Stimulated activated CD4-positive, alpha-beta T cell treated with anti-CD3 and anti-CD28 coated beads, TNF-alpha, amount 100 ng/mL, for 4 hours (primary cell): ENCODE data around the gene ZNF232.
"Not testable (repeated sequence)": the region's sequence is repeated elsewhere in the genome, so short reads cannot be mapped to it uniquely, and the experiment has no call there.

Source experiments
- DNase-seq, 3 experiments: peaks; one replicate each; pipeline ENCODE4 v3.0.0-alpha.2; 2020; ENCODE audit warnings: low read depth in 3 of 3

The ZNF232 gene

DNA sequence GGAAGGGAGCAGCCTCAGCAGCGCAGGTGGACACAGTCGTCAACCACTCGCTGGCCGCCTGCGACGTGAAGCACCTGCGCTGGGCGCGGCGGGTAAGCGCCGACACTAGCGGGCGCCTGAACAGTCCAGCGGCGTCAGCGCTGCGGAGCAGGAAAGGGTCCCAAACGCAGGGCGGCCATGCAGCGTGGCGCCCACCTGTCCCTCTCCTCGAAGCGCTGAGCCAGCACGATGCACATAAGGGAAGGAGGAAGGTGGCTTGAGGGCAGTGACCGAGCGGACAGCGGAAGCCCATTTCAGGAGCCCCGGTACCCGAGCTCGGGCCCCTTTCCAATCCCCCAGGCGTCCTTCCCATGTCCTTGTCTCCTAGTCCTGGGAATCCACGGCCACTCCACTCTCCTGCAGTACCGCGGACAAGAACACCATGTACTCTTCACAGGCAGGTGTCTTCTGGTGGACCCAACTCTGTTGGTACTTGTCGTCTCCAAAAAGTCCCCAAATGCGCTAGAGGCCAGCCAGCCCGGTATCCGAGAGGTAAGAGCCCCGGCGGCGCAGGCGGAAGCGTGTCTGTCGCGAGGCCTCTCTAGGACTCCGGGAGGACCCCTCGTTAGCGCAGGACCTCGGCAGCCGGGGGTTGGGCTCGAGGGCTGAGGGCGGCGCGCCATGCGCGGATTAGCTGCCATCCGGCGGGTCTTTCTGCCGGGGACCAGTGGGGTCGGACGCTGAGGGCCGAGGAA lies 14.4 kb downstream of the ZNF232 start:
- DNase-seq, result peak in 2 of 3 experiments; percentile 11 to 18

DNA sequence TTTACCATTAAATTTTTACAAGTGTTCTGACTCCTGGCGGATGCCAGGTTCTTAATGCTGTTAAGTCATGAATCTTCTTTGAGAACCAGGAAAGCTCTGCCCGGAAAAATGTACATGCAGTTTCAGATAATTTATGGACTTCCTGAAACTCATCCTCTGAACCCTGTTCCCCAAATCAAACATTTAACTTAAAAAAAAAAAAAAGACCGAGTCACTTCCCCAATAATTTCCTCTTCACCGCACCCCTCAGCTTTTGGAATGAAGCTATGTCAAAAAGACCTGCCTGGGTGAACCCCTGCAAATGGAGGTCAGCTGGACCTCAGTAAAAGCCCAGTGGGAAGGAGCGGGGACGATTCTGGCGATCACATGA lies 15.0 kb downstream of the ZNF232 start:
- DNase-seq, result no peak

DNA sequence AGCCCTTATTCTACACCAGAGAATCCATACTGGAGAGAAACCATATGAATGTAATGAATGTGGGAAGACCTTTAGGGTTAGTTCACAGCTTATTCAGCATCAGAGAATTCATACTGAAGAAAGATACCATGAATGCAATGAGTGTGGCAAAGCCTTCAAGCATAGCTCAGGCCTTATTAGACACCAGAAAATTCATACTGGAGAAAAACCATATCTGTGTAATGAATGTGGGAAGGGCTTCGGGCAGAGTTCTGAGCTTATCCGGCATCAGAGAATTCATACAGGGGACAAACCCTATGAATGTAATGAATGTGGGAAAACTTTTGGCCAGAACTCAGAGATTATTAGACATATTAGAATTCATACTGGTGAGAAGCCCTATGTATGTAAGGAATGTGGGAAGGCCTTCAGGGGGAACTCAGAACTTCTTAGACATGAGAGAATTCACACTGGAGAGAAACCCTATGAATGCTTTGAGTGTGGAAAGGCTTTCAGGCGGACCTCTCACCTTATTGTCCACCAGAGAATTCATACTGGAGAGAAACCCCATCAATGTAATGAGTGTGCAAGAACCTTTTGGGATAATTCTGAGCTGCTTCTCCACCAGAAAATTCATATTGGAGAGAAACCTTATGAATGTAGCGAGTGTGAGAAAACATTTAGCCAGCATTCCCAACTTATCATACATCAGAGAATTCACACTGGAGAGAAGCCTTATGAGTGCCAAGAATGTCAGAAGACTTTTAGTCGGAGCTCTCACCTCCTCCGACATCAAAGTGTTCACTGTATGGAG lies 19.3 kb downstream of the ZNF232 start:
- no peak for DNase-seq

DNA sequence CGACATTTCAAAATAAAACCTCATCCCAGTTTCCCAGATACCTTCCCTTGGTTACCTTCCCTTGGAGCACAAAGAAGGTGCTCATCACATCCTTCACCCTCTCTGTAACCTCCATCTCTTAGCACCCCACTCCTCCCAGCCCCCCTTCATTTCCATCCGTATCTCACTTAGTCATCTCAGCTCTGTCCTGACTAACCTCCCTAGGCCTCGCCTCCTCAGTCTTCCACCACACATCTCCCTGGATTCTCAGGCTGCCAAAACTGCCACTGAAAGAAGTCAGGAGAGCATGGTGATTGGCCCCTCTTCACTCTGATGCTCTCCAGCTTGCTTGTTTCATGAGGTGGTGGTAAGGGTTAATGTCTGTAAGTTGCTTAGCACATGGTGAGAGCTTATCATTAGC lies 31.1 kb downstream of the ZNF232 start:
- DNase-seq, result no peak

DNA sequence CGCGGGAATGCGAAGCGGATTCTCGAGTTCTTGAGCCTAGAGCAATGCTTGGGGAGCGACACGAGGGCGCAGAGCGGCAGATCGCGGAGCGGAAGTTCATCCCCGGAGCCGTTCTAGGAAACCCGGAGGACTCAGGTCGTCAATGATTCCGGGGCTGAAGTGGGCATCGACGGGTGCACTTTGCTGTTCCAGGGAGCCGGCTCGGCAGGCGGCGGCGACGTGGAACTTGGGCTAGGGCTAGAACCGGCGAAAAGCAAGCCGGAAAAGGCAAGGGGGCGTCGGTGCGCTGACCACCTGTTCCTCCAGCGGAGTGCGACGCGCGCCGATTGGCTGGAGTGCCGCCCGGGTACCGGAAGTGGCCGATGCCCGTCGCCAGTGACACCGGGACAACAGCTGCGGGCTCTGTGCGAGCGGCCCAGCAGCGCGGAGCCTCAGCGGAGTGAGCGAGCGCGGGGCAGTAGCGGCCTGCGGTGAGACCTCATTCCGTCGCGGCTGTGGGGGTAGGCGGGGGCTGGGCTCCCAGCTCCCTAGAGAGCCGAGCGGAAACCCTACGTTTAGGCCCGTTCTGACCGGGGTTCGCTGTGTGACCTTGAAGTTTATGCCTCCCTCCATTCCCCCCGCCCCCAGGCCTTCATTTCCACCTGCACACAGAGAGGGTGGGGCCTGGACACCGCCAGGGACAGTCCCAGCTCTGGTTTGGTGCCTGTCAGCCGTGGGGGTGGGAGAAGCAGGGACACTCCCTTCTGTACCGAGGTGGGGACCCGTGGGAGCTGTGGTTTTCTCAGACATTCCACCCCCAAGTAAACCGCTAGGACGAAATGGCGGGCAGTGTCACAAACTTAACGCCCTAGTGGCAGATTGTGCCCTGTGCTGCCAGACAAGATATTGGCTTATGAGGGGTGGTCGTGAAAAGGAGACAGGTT lies 33.3 kb downstream of the ZNF232 start, which contains the start of gene ZFP3:
Gene ZFP3, plus strand, starts transcription at position 362 of the 923 bp plus-strand sequence. CDS start 13,038 bp downstream, outside the sequence.
- peak; percentile 61 to 65 (median 65) for DNase-seq

DNA sequence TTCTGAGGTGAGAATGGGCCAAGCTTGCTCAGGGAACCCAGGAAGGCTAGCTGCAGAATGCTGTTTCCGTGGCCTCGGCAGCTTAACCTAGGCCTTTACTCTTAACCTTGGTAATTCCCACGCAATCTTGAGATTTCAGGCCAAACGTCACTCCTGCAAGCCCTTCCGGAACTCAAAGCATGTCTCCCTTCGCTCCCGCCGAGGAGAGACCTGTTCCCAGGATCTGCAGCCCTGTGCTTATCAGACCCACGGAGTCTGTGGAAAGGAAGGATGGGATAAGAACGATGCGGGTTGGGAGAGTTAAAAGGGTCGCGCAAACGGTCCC lies 33.9 kb downstream of the ZNF232 start:
- DNase-seq, result no peak

DNA sequence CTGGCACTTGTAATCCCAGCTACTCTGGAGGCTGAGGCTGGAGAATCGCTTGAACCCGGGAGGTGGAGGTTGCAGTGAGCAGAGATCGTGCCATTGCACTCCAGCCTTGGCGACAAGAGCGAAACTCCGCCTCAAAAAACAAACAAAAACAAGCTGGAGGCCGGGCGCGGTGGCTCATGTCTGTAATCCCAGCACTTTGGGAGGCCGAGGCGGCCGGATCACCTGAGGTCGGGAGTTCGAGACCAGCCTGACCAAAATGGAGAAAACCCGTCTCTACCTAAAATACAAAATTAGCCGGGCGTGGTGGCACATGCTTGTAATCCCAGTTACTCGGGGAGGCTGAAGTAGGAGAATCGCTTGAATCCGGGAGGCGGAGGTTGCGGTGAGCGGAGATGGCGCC lies 34.4 kb downstream of the ZNF232 start:
- DNase-seq, result not testable (repeated sequence)

DNA sequence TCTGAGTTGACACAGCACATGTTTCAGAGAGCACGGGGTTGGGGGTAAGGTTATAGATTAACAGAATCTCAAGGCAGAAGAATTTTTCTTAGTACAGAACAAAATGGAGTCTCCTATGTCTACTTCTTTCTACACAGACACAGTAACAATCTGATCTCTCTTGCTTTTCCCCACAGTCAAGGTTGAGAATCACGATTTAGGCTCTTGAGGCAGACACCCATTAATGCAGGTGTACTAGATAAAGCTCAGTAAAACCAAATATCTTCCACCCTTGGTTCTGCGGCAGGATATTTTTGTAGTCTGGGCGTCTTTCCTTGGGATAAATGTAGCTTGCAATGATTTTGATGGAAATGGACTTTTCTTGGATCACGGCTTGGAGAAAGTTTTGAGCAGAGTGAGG lies 36.2 kb downstream of the ZNF232 start:
- DNase-seq, result not testable (repeated sequence)

DNA sequence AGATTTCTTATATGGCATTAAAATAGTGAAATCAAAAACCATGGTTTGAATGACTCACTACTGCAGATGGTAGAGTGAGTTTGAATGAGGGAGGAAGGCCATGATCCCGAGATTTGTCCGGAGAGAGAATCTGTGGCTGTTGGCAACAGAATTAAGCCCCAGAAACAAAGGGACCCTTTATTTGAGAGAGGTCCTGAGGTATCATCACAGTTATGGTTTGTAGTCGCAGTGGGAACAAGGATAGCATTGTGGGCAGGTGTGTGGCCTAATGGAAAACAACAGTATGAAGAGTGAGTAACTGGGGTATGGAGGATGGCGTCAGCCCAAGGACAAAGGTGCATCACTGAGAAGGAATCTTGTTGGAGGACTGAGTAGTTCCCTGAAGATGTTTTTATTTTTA lies 42.0 kb downstream of the ZNF232 start:
- DNase-seq, result no peak

DNA sequence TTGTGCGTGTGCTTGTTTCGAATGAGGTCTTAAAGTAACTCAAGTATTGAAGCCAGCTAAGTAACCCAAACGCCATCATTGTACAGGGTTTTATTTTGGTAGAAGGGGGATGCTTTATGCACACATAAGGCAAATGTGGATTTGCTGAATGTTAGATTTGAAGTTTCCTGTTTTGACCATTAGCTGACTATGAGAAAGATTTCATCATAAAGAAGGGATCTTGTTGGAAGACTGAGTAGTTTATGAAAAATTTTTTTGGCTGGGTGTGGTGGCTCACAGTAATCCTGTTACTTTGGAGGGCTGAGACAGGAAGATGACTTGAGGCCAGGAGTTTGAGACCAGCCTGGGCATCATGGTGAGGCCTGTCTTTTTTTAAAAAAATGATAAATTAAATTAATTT lies 43.4 kb downstream of the ZNF232 start:
- DNase-seq, result no peak

DNA sequence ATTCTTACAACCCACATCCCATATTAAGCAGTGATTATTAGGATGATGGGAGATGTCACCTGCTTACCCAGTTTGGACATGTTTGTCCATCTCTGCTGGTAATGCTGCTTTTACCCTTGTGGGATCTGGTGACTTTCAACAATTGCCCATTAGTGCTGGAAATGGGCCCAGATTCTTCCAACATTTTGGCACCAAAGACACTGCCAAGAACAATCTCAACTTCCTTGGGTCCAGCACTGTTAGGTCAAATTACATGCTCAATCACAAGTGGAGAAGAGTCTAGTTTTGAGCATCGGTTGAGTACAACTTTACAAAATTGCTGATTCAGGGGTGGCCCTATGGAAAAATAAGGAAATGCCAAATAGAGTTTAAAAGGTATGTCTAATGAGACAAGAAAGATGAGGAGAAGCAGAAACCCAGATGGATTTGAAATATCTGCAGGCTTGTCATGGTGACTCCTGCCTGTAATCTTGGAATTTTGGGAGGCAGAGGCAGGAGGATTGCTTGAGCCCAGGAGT lies 46.4 kb downstream of the ZNF232 start:
- DNase-seq, result no peak
